ENCODE measurements around the gene FGF1. TPM values are rescaled to one million over a fixed set of nuclear protein-coding genes. Genes with fewer than 3 reads are reported as not detected.
A peak's percentile ranks its signal among the peaks of the same experiment; 100 is the strongest.

Gene FGF1
- total RNA-seq, 1 donor from 2014 or later: 23.5 TPM

DNA sequence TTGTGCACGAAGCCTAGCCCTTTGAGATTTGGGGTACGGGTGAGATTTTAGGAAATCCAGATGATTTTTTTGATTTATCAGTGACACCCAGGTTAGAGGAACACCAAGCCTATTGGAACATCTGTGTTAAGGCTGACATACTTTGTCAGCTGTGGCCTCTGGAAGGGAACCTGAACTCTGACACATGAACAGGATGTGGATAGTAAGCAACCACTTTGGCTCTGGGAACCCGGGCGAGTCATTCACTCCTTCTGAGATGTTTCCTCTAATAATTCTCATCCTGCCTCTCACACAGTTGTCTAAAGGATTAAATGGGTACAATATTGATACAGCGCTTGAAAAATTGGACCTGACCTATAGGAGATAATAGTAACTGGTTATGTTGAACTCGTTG is 67.8 kb downstream of the FGF1 start:
- Histone ChIP-seq H3K4me3 (no peak overlapping the region), H3K27ac (peak overlapping the region; percentile 19 to 32), H3K36me3 (no peaks in the 10 kb centered on the region), H3K27me3 (no peaks in the 10 kb centered on the region), H3K9me3 (no peaks in the 10 kb centered on the region), H3K4me1 (peaks cover 7 to 19% of the 10 kb centered on the region in 2 donors)
- intact Hi-C loops (cut with DNase I): no loop called here
- no peak for DNase-seq (ENCODE audit: low spot score in 2 of 2)
- no peak for TF ChIP-seq CTCF (IDR thresholded peaks at IDR 0.05)

DNA sequence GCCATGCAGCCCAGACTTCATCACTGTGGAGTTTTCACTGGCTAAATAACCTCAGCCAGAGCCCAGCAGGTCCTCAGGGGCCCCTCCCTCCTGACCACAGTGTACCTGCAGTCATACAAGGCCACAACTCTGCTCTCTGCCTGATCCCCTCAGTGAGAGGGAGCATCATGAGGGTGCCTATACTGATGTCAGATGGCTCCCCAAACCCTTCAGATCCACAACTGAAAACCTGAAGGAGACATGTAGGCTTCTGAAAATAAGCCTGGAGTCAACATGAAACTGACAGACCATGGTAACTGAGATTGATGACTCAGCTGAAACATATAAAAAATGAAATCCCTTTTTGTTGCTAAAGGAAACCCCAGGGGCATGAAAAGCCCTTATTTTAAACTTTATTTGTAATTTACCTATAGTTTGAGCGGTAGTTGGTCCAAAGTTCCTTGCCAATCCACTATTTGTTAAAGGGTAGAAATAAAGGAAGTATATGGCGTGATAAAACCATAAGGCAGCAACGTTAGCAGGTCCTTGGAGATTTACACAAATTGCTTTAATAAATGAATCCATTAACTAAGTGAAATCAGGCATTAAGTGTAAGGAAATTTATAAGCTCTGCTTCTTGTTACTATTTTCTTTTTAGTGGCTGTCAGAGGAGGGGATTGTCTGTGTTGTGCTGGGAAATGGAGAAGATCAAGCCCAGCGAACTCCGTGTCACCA is 68.3 kb downstream of the FGF1 start:
- H3K4me1 ChIP-seq: peaks cover 7 to 15% of the 10 kb centered on the region in 2 donors
- intact Hi-C loops (cut with DNase I): no loop called here
- no peaks in the 10 kb centered on the region for H3K9me3 ChIP-seq
- TF ChIP-seq CTCF (IDR thresholded peaks at IDR 0.05): no peak
- H3K27me3 ChIP-seq: no peaks in the 10 kb centered on the region
- H3K4me3 ChIP-seq: no peak overlapping the region
- no peak for DNase-seq (ENCODE audit: low spot score in 2 of 2)
- H3K36me3 ChIP-seq: no peaks in the 10 kb centered on the region
- peak overlapping the region; percentile 19 to 32 for H3K27ac ChIP-seq

DNA sequence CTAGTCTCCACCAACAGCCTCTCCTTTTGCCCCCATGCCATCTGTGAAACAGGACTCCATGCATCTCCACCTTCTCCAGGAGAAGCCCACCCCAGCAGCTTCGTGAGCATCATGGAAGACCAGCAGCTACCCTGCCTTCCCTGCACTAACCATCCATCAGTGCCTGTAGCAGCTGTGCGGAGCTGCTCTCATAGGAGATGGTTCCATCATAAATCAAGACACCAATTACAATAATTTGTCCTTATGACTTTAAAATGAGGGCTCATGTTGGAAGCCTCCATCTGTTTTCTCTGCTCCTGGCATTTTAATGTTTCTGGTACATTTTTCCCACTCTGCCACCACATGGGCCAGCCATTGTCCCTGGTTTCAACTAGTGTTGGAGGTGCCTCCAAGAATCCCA is 69.9 kb downstream of the FGF1 start:
- intact Hi-C loops (cut with DNase I): no loop called here
- H3K4me1 ChIP-seq: peaks cover 3% of the 10 kb centered on the region in 2 donors
- H3K27ac ChIP-seq: no peak overlapping the region
- no peak for TF ChIP-seq CTCF (IDR thresholded peaks at IDR 0.05)
- H3K27me3 ChIP-seq: no peaks in the 10 kb centered on the region
- H3K9me3 ChIP-seq: no peaks in the 10 kb centered on the region
- no peaks in the 10 kb centered on the region for H3K36me3 ChIP-seq
- no peak overlapping the region for H3K4me3 ChIP-seq
- no peak for DNase-seq (ENCODE audit: low spot score in 2 of 2)

GRCh38 chr5:142614054-142614453 is 71.8 kb downstream of the FGF1 start:
- Histone ChIP-seq H3K27ac (no peak overlapping the region), H3K4me3 (no peak overlapping the region), H3K9me3 (no peaks in the 10 kb centered on the region), H3K36me3 (no peaks in the 10 kb centered on the region), H3K27me3 (no peaks in the 10 kb centered on the region), H3K4me1 (no peaks in the 10 kb centered on the region)
- TF ChIP-seq CTCF (IDR thresholded peaks at IDR 0.05): no peak
- intact Hi-C loops (cut with DNase I): no loop called here
- DNase-seq (ENCODE audit: low spot score in 2 of 2): no peak

DNA sequence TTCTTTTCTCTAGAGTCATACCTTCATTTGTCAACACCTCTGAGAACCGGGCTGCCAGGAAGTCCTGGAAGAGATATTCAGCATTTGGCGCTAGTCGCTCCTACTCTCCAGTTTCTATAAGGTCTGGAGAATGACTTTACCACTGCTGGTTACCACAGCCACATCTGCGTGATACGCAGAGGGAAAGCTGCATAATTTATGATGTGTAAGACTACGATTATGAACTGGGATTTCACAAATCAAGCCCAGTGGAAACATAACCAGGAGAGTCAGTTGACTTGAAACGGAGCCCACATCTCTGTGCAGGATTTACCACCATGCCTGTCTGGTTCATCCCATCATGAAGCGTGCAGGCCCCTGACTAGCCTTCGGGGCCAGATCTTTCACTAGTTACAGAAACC is 72.6 kb downstream of the FGF1 start:
- Histone ChIP-seq H3K27ac (no peak overlapping the region), H3K9me3 (no peaks in the 10 kb centered on the region), H3K4me1 (no peaks in the 10 kb centered on the region), H3K4me3 (no peak overlapping the region), H3K36me3 (no peaks in the 10 kb centered on the region), H3K27me3 (no peaks in the 10 kb centered on the region)
- intact Hi-C loops (cut with DNase I): no loop called here
- no peak for TF ChIP-seq CTCF (IDR thresholded peaks at IDR 0.05)
- DNase-seq (ENCODE audit: low spot score in 2 of 2): no peak

Measured in ascending aorta (tissue), 2 donors.